CD8-positive, alpha-beta memory T cell (primary cell): ENCODE results near the gene ADPRM. TPM values are rescaled to one million over a fixed set of nuclear protein-coding genes. Genes with fewer than 3 reads are reported as not detected.

Experiments
- CTCF ChIA-PET: fragments of 350-600 bp; sonication (Branson Sonifier 250); formaldehyde crosslinking; loops from one replicate; lab custom pipeline; 2021; ENCODE audit warnings: antibody characterized with exemption; lab: Charles Lee
- POLR2A ChIA-PET: fragments of 350-600 bp; sonication (Branson Sonifier 250); formaldehyde crosslinking; loops from one replicate; lab custom pipeline; 2021; ENCODE audit warnings: antibody characterized with exemption; lab: Charles Lee
- DNase-seq, 5 donors: peaks; one replicate each; pipeline versions ENCODE4 v3.0.0 to v3.0.0-alpha.2; 2020 to 2022; ENCODE audit warnings: mixed read lengths in 1 of 5
- H3K27ac ChIP-seq: one replicate; pipeline ENCODE4 v1.7.0; 2013; ENCODE audit warnings: low read depth, mild to moderate bottlenecking, low read length, moderate library complexity
- H3K27me3 ChIP-seq: 2 replicates; pipeline ENCODE4 v1.7.0; 2013; ENCODE audit warnings: low read length, mild to moderate bottlenecking; ENCODE audit not compliant: insufficient read depth, poor library complexity, severe bottlenecking
- H3K36me3 ChIP-seq: 2 replicates; pipeline ENCODE4 v1.7.0; 2013; ENCODE audit warnings: mild to moderate bottlenecking, low read length, moderate library complexity; ENCODE audit not compliant: insufficient read depth
- H3K4me1 ChIP-seq: 2 replicates; pipeline ENCODE4 v1.7.0; 2013; ENCODE audit warnings: mild to moderate bottlenecking, low read length, moderate library complexity; ENCODE audit not compliant: insufficient read depth
- H3K4me3 ChIP-seq: 2 replicates; pipeline ENCODE4 v1.7.0; 2013; ENCODE audit warnings: mild to moderate bottlenecking, low read length
- H3K9me3 ChIP-seq: 2 replicates; pipeline ENCODE4 v1.7.0; 2013; ENCODE audit warnings: mild to moderate bottlenecking, low read length
- H3K27ac Mint-ChIP-seq, 8 donors: one replicate each; pipeline ENCODE4 v1.8.0; 2020 to 2021; ENCODE audit warnings: mixed read lengths in 8 of 8, mild to moderate bottlenecking in 6 of 8, inconsistent platforms in 3 of 8, moderate library complexity in 3 of 8
- H3K27me3 Mint-ChIP-seq, 2 donors: one replicate each; pipeline ENCODE4 v1.8.0; 2020 to 2021; ENCODE audit warnings: mixed read lengths in 2 of 2, mild to moderate bottlenecking in 1 of 2, moderate library complexity in 1 of 2
- H3K36me3 Mint-ChIP-seq, 3 donors: one replicate each; pipeline ENCODE4 v1.8.0; 2020 to 2021; ENCODE audit warnings: mixed read lengths in 3 of 3, inconsistent platforms in 1 of 3, mild to moderate bottlenecking in 1 of 3
- H3K4me1 Mint-ChIP-seq, 3 donors: one replicate each; pipeline ENCODE4 v1.8.0; 2020 to 2021; ENCODE audit warnings: mixed read lengths in 3 of 3, inconsistent platforms in 1 of 3, mild to moderate bottlenecking in 1 of 3
- H3K4me3 Mint-ChIP-seq, 7 donors: one replicate each; pipeline ENCODE4 v1.8.0; 2020 to 2021; ENCODE audit warnings: mixed read lengths in 7 of 7, mild to moderate bottlenecking in 6 of 7, moderate library complexity in 4 of 7, inconsistent platforms in 2 of 7
- H3K9me3 Mint-ChIP-seq, 5 donors: one replicate each; pipeline ENCODE4 v1.8.0; 2020 to 2022; ENCODE audit warnings: mixed read lengths in 5 of 5, mild to moderate bottlenecking in 3 of 5, moderate library complexity in 2 of 5, inconsistent platforms in 1 of 5
- polyA plus RNA-seq: library from polyadenylated mRNA; unstranded; fragments of 300-500 nt; fragmentation: Illumina TruSeq; gene quantifications from one replicate; pipeline ENCODE4 v1.2.3, GENCODE V29; 2021
- total RNA-seq, 2 experiments: library from RNA; stranded (reverse); gene quantifications; one replicate each; pipeline ENCODE4 v1.2.3, GENCODE V29; 2021

ADPRM gene, protein sequence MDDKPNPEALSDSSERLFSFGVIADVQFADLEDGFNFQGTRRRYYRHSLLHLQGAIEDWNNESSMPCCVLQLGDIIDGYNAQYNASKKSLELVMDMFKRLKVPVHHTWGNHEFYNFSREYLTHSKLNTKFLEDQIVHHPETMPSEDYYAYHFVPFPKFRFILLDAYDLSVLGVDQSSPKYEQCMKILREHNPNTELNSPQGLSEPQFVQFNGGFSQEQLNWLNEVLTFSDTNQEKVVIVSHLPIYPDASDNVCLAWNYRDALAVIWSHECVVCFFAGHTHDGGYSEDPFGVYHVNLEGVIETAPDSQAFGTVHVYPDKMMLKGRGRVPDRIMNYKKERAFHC
- total RNA-seq = 1 to 10 TPM; 9.8 to 10.0 TPM
- polyA plus RNA-seq = 27.3 TPM

GRCh38 chr17:10697092-10698081 is at the start of gene ADPRM, which contains the start of gene SCO1:
ADPRM (plus strand) TSS chr17:10697594; CDS start chr17:10704927, 7,333 bp downstream.
SCO1 (minus strand) TSS chr17:10697533; CDS start chr17:10697507, 26 bp downstream.
- Mint-ChIP-seq H3K27me3 (no peaks in the 10 kb centered on the region), H3K27ac (peak within 1 kb of the TSS; percentile 95 to 98 (median 96)), H3K4me1 (peaks cover 62 to 78% (median 77%) of the 10 kb centered on the region in 3 donors), H3K4me3 (peak within 1 kb of the TSS; percentile 85 to 99 (median 96)), H3K9me3 (no peaks in the 10 kb centered on the region), H3K36me3 (peaks cover 0 to 52% (median 14%) of the 10 kb centered on the region in 3 donors)
- H3K27me3 ChIP-seq = no peaks in the 10 kb centered on the region
- H3K9me3 ChIP-seq = no peaks in the 10 kb centered on the region
- H3K4me3 ChIP-seq = peak within 1 kb of the TSS; percentile 75
- ChIA-PET CTCF (interaction anchor here (1.6 kb wide), 1 partner anchor 50 kb away, joined by 5 read pairs; no protein-coding TSS in a partner anchor), POLR2A (interaction anchor here (0.5 kb wide), 1 partner anchor 33 kb away, joined by 3 read pairs; no protein-coding TSS in a partner anchor)
- peak within 1 kb of the TSS; percentile 86 for H3K27ac ChIP-seq
- DNase-seq = peak; percentile 83 to 93 (median 85)
- H3K4me1 ChIP-seq = peaks cover 42% of the 10 kb centered on the region
- H3K36me3 ChIP-seq = peaks cover 4% of the 10 kb centered on the region

DNA sequence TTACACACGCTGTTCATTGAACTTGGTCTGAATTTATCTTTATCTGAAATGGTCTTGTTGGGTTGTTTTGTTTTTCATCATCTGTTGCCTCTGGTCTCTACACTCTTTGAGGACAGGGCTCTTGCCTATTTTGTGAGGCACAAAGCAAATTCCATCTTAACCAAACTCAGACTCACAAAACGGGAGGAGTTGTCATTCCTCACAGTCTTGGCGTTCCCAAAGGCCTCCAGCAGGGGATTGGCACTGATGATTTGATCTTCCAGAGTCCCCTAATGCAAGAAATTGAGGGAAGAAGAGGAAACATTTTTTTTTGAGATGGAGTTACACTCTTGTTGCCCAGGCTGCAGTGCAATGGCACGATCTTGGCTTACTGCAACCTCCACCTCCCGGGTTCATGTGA is 49.0 kb upstream of the ADPRM start:
- peaks cover 0 to 2% of the 10 kb centered on the region in 2 donors for H3K27me3 Mint-ChIP-seq
- POLR2A ChIA-PET = no interaction called here
- Histone ChIP-seq H3K4me3 (no peak overlapping the region), H3K36me3 (no peaks in the 10 kb centered on the region), H3K4me1 (peaks cover under 1% of the 10 kb centered on the region), H3K27ac (no peak overlapping the region), H3K27me3 (no peaks in the 10 kb centered on the region), H3K9me3 (no peaks in the 10 kb centered on the region)
- no peaks in the 10 kb centered on the region for H3K9me3 Mint-ChIP-seq
- H3K36me3 Mint-ChIP-seq = peaks cover 7 to 18% (median 12%) of the 10 kb centered on the region in 3 donors
- peaks cover 4 to 5% (median 5%) of the 10 kb centered on the region in 3 donors for H3K4me1 Mint-ChIP-seq
- CTCF ChIA-PET = no interaction called here
- H3K27ac Mint-ChIP-seq = peak overlapping the region in 1 of 8 donors; percentile 19
- DNase-seq = no peak
- H3K4me3 Mint-ChIP-seq = no peak overlapping the region

GRCh38 chr17:10648956-10649355 is 48.4 kb upstream of the ADPRM start:
- POLR2A ChIA-PET = no interaction called here
- H3K27ac Mint-ChIP-seq = no peak overlapping the region
- no peaks in the 10 kb centered on the region for H3K27me3 ChIP-seq

DNA sequence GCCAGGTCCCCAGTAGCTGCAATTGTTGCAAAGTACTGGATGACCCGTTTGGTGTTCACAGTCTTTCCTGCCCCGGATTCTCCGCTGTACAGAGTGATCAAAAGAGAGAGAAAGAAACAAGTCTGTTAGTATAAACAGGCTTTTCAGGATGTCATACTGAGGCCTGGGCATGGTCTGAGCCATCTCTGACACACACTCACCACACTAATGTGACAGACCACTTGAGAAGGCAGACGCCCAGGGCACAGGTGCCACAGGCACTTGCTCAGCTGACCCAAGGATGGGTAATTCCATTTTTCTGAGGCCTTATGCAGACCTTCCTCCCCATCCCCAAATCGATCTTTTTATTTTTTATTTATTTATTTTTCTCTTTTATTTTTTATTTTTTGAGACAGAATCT is 47.8 kb upstream of the ADPRM start:
- Mint-ChIP-seq H3K4me1 (peaks cover 7 to 11% (median 9%) of the 10 kb centered on the region in 3 donors), H3K27me3 (peaks cover 0 to 2% of the 10 kb centered on the region in 2 donors), H3K27ac (peak overlapping the region in 1 of 8 donors; percentile 61), H3K4me3 (no peak overlapping the region), H3K9me3 (no peaks in the 10 kb centered on the region), H3K36me3 (peaks cover 4 to 12% (median 11%) of the 10 kb centered on the region in 3 donors)
- POLR2A ChIA-PET = no interaction called here
- H3K4me1 ChIP-seq = peaks cover 3% of the 10 kb centered on the region
- no peak for DNase-seq
- CTCF ChIA-PET = interaction anchor here (1.3 kb wide), 1 partner anchor 195 kb away, joined by 3 read pairs; no protein-coding TSS in a partner anchor
- no peaks in the 10 kb centered on the region for H3K36me3 ChIP-seq
- no peaks in the 10 kb centered on the region for H3K27me3 ChIP-seq
- no peaks in the 10 kb centered on the region for H3K9me3 ChIP-seq
- no peak overlapping the region for H3K27ac ChIP-seq
- H3K4me3 ChIP-seq = no peak overlapping the region

More at GRCh38 chr17:10648956-10649355, 48.4 kb upstream of the ADPRM start:
- peaks cover 0 to 2% of the 10 kb centered on the region in 2 donors for H3K27me3 Mint-ChIP-seq
- CTCF ChIA-PET = interaction anchor here (1.3 kb wide), 1 partner anchor 196 kb away, joined by 3 read pairs; no protein-coding TSS in a partner anchor
- no peaks in the 10 kb centered on the region for H3K36me3 ChIP-seq
- no peak overlapping the region for H3K4me3 Mint-ChIP-seq
- H3K9me3 ChIP-seq = no peaks in the 10 kb centered on the region
- DNase-seq = no peak
- peaks cover 7 to 17% (median 15%) of the 10 kb centered on the region in 3 donors for H3K36me3 Mint-ChIP-seq
- peaks cover 3% of the 10 kb centered on the region for H3K4me1 ChIP-seq
- no peaks in the 10 kb centered on the region for H3K9me3 Mint-ChIP-seq
- peaks cover 7 to 10% (median 9%) of the 10 kb centered on the region in 3 donors for H3K4me1 Mint-ChIP-seq
- H3K27ac ChIP-seq = no peak overlapping the region
- no peak overlapping the region for H3K4me3 ChIP-seq

- Mint-ChIP-seq H3K27ac (peak overlapping the region in 1 of 8 donors; percentile 67), H3K36me3 (peaks cover 0 to 6% (median 4%) of the 10 kb centered on the region in 3 donors), H3K9me3 (no peaks in the 10 kb centered on the region), H3K4me1 (peaks cover 7 to 11% (median 9%) of the 10 kb centered on the region in 3 donors), H3K4me3 (no peak overlapping the region), H3K27me3 (peaks cover 0 to 2% of the 10 kb centered on the region in 2 donors)
- ChIA-PET POLR2A (no interaction called here), CTCF (interaction anchor here (0.9 kb wide), 1 partner anchor 193 kb away, joined by 3 read pairs; no protein-coding TSS in a partner anchor)
- Histone ChIP-seq H3K4me3 (no peak overlapping the region), H3K9me3 (no peaks in the 10 kb centered on the region), H3K27ac (no peak overlapping the region), H3K4me1 (peaks cover 3% of the 10 kb centered on the region), H3K27me3 (no peaks in the 10 kb centered on the region), H3K36me3 (no peaks in the 10 kb centered on the region)
- DNase-seq = no peak
Observed at GRCh38 chr17:10651927-10652326, 45.5 kb upstream of the ADPRM start.

- H3K4me1 Mint-ChIP-seq = peaks cover 7 to 11% (median 9%) of the 10 kb centered on the region in 3 donors
- H3K4me3 ChIP-seq = no peak overlapping the region
- peaks cover 0 to 2% of the 10 kb centered on the region in 2 donors for H3K27me3 Mint-ChIP-seq
- no peak overlapping the region for H3K27ac ChIP-seq
- no peak overlapping the region for H3K4me3 Mint-ChIP-seq
- no peaks in the 10 kb centered on the region for H3K27me3 ChIP-seq
- peak overlapping the region in 1 of 8 donors; percentile 47 for H3K27ac Mint-ChIP-seq
- no peaks in the 10 kb centered on the region for H3K36me3 ChIP-seq
- DNase-seq = peak in 1 of 5 donors; percentile 8
- H3K36me3 Mint-ChIP-seq = peaks cover 2 to 6% (median 4%) of the 10 kb centered on the region in 3 donors
- H3K9me3 Mint-ChIP-seq = no peaks in the 10 kb centered on the region
- ChIA-PET POLR2A (no interaction called here), CTCF (interaction anchor here (1.0 kb wide), 1 partner anchor 192 kb away, joined by 3 read pairs; no protein-coding TSS in a partner anchor)
- peaks cover 3% of the 10 kb centered on the region for H3K4me1 ChIP-seq
- no peaks in the 10 kb centered on the region for H3K9me3 ChIP-seq
Observed at GRCh38 chr17:10652984-10653659, 44.3 kb upstream of the ADPRM start.

GRCh38 chr17:10653987-10654386 is 43.4 kb upstream of the ADPRM start:
- Histone ChIP-seq H3K27ac (no peak overlapping the region), H3K4me1 (peaks cover 3% of the 10 kb centered on the region), H3K36me3 (no peaks in the 10 kb centered on the region), H3K27me3 (no peaks in the 10 kb centered on the region), H3K9me3 (no peaks in the 10 kb centered on the region), H3K4me3 (no peak overlapping the region)
- Mint-ChIP-seq H3K27me3 (peaks cover 0 to 2% of the 10 kb centered on the region in 2 donors), H3K4me3 (no peak overlapping the region), H3K4me1 (peaks cover 7 to 11% (median 9%) of the 10 kb centered on the region in 3 donors), H3K9me3 (no peaks in the 10 kb centered on the region), H3K36me3 (peaks cover 3 to 7% (median 4%) of the 10 kb centered on the region in 3 donors), H3K27ac (peak overlapping the region in 2 of 8 donors; percentile 9 to 14)
- DNase-seq = no peak
- ChIA-PET POLR2A (interaction anchor here (0.5 kb wide), 1 partner anchor 78 kb away, joined by 3 read pairs; no protein-coding TSS in a partner anchor), CTCF (no interaction called here)
